Thoracic aorta (tissue), 2 donors: ENCODE data around the gene DEDD. TPM values are rescaled to one million over a fixed set of nuclear protein-coding genes. Genes with fewer than 3 reads are reported as not detected.

Experiments
- ATAC-seq: fragments of 150-250 bp; one replicate; pipeline ENCODE4 v1.8.0; 2017; ENCODE audit warnings: low read depth; ENCODE audit not compliant: insufficient number of reproducible peaks, low FRiP score
- DNase-seq: peaks from one replicate; pipeline ENCODE4 v3.0.0-alpha.2; 2020; ENCODE audit warnings: low spot score
- H3K27ac ChIP-seq, 2 donors: fragments of 200-600 bp; sonication (generic); 1 replicate in 1 of 2; 2 replicates in 1 of 2; pipeline ENCODE4 v1.5.1; 2016; ENCODE audit warnings: mild to moderate bottlenecking in 2 of 2, moderate library complexity in 2 of 2
- H3K27me3 ChIP-seq: fragments of 200-600 bp; sonication (generic); replicated peaks from 2 replicates; pipeline ENCODE4 v1.6.0; 2016; ENCODE audit warnings: mild to moderate bottlenecking; ENCODE audit not compliant: insufficient read depth
- H3K36me3 ChIP-seq: fragments of 200-600 bp; sonication (generic); one replicate; pipeline ENCODE4 v1.5.1; 2016
- H3K4me1 ChIP-seq, 2 donors: fragments of 200-600 bp; sonication (generic); 1 replicate in 1 of 2; 2 replicates in 1 of 2; pipeline versions ENCODE4 v1.5.1 to v1.6.0; 2016; ENCODE audit warnings: low read depth in 2 of 2, mild to moderate bottlenecking in 1 of 2; ENCODE audit not compliant: control insufficient read depth in 1 of 2
- H3K4me3 ChIP-seq: fragments of 200-600 bp; sonication (generic); 2 replicates; pipeline ENCODE4 v1.5.1; 2016; ENCODE audit warnings: mild to moderate bottlenecking
- H3K9me3 ChIP-seq: fragments of 200-600 bp; sonication (generic); 2 replicates; pipeline ENCODE4 v1.5.1; 2016
- CTCF ChIP-seq: fragments of 200-600 bp; sonication (generic); IDR thresholded peaks from one replicate; pipeline ENCODE4 v1.5.1; 2019; ENCODE audit warnings: antibody characterized with exemption
- total RNA-seq, 2 donors: library from RNA; depleted of rRNA; stranded (reverse); fragments of >200 nt; gene quantifications; one replicate each; pipeline versions ENCODE4 v1.1.0 to v1.2.3, GENCODE V29; 2016

Gene DEDD
- total RNA-seq, 2 donors from 2014 or later = 30.7 to 34.3 TPM

- H3K4me3 ChIP-seq = no peak overlapping the region
- ATAC-seq = no peak
- no peak overlapping the region for H3K27ac ChIP-seq
- TF ChIP-seq CTCF = no peak
- no peaks in the 10 kb centered on the region for H3K27me3 ChIP-seq
- no peaks in the 10 kb centered on the region for H3K36me3 ChIP-seq
- no peaks in the 10 kb centered on the region for H3K9me3 ChIP-seq
- DNase-seq = no peak
- H3K4me1 ChIP-seq = no peaks in the 10 kb centered on the region
Observed at GRCh38 chr1:161080441-161081405, 51.7 kb downstream of the DEDD start.

- Histone ChIP-seq H3K27me3 (no peaks in the 10 kb centered on the region), H3K36me3 (no peaks in the 10 kb centered on the region), H3K9me3 (no peaks in the 10 kb centered on the region), H3K4me1 (no peaks in the 10 kb centered on the region), H3K4me3 (no peak overlapping the region), H3K27ac (no peak overlapping the region)
- TF ChIP-seq CTCF = no peak
- DNase-seq (no peak), ATAC-seq (no peak)
Observed at GRCh38 chr1:161079436-161080110, 52.9 kb downstream of the DEDD start.

- TF ChIP-seq CTCF = no peak
- ATAC-seq (no peak), DNase-seq (no peak)
- no peak overlapping the region for H3K4me3 ChIP-seq
- H3K36me3 ChIP-seq = no peaks in the 10 kb centered on the region
- no peak overlapping the region for H3K27ac ChIP-seq
- H3K27me3 ChIP-seq = no peaks in the 10 kb centered on the region
- no peaks in the 10 kb centered on the region for H3K9me3 ChIP-seq
- H3K4me1 ChIP-seq = no peaks in the 10 kb centered on the region
Observed at GRCh38 chr1:161077426-161077825, 55.0 kb downstream of the DEDD start.

GRCh38 chr1:161076410-161076809, 56.1 kb downstream of the DEDD start:
- DNase-seq (no peak), ATAC-seq (no peak)
- Histone ChIP-seq H3K4me1 (no peaks in the 10 kb centered on the region), H3K27me3 (no peaks in the 10 kb centered on the region), H3K27ac (no peak overlapping the region), H3K36me3 (no peaks in the 10 kb centered on the region), H3K9me3 (no peaks in the 10 kb centered on the region), H3K4me3 (no peak overlapping the region)
- no peak for TF ChIP-seq CTCF

GRCh38 chr1:161074676-161075368, 57.6 kb downstream of the DEDD start:
- DNase-seq (no peak), ATAC-seq (no peak)
- H3K36me3 ChIP-seq = no peaks in the 10 kb centered on the region
- no peak overlapping the region for H3K4me3 ChIP-seq
- no peaks in the 10 kb centered on the region for H3K9me3 ChIP-seq
- no peaks in the 10 kb centered on the region for H3K27me3 ChIP-seq
- TF ChIP-seq CTCF = no peak
- no peak overlapping the region for H3K27ac ChIP-seq
- no peaks in the 10 kb centered on the region for H3K4me1 ChIP-seq
